GM10847 (cell line): Measurements from ENCODE around the gene PDE3A.

Source experiments
- POLR2A ChIP-seq: IDR thresholded peaks from 2 replicates; pipeline ENCODE4 v1.6.1; 2011; ENCODE audit not compliant: insufficient read length; ENCODE audit errors: extremely low read depth

The PDE3A gene

DNA sequence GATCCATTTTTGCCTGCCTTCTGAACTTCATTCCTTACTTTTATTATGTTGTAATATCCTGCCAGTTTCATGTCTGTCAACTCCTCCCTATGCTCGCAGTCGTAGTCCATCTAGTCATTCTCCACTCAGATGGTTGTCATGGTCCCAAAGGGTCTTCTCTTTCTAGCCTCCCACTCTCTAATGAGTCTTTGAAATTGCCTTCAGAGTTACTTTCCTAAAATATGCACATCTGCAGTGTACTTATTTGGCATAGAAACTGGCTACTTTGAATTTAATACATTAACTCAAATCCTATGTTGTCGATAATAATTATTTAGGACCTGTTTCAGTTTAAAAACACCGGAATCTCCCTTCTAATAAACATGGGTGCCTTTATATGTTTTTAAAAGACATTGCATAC lies 101.0 kb downstream of the PDE3A start:
- no peak for TF ChIP-seq POLR2A

DNA sequence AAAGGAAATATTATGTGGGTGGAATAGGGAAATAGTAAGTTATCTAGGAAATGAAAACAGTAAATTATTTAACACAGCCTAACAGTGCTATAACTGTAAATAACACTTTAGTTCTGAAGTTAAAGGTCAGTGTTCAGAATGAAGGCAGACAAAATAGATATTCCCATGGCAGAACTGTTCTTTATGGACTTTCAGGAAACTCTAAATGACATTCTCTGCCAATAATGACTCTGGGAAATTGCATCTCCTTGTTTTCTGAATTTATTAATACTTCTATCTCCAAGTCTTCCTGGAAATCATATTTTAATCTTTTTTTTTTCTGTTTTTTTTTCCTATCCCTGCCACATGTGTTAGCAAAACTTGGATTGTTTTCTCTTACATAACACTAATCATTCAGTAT lies 101.4 kb downstream of the PDE3A start:
- no peak for TF ChIP-seq POLR2A

DNA sequence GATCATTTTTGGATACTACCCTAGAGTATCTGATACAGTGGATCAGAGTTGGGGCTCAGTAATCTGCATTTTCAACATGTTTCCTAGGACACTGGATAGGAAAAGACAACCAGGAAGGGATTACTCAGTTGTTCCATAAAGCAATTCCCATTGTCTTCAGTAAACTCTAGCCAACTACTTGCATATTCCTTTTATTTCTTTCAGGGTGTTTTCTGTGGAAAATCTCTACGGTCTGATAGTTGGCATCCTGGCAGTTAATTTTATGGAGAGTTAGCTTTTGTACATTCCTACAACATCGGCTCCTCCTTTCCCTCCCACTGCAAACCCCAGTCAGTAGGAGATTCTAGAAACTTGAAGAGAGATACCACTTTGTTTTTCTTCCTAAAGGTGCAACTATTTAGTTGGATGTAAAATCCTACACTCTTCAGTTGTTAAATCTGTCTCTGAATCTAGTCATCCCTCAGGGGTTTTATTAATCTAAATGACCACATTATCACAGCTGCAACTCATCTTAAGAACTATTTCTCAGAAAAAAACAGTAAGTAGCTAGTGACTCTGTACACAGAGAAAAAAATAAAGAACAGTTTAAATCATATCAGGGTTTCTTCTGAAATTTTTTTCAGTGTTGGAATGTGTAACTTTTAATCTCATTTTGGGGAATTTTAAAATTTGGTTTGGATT lies 103.9 kb downstream of the PDE3A start:
- no peak for TF ChIP-seq POLR2A

DNA sequence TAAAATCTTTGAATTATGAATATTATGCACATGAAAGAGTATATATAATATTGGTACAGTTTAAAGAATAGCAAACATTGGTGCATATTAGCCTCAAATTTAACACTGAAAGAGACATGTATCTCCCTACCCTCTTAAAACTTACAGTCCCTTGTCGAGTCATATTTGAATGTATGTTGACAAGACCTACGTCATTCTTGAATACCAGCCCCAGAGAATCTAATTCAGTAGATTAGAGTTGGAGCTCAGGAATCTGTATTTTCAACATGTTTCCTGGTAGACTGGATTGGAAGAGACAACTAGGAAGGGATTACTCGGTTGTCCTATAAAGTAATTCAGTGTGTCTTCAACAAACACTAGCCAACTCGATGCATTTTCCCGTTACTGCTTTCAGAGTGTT lies 104.8 kb downstream of the PDE3A start:
- no peak for TF ChIP-seq POLR2A

DNA sequence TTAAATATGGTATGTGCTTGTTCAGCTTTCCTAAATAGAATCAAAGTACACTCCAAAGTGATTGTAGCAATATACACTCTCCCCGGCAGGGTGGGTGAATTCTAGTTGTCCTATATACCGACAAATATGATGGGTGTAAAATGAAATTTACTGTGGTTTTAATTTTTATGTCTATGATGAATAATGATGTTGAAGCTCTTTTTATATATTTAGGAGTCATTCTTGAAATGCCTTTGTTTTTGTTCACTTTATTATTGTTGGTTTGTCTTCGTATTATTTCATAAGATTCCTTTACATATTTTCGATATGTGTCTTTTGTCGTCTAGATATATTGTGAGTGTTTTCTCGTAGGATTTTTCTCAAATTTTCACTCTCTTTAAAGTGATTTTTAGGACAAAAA lies 105.7 kb downstream of the PDE3A start:
- TF ChIP-seq POLR2A: no peak

DNA sequence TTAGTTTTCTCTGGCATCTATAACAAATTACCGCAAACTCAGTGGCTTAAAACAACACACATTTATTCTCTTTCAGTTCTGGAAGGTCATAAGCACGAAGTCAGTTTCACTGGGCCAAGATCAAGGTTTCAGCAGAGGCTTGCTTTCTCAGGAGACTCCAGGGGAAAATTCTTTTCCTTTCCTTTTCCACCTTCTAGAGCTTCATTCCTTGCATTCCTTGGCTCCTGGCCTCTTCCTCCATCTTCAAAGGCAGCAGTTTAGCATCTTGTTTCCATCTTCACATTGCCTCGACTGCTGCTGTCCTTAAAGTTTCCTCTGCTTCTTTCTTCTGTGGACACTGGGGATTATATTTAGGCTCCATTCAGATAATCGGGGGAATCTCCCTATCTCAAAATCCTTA lies 106.1 kb downstream of the PDE3A start:
- TF ChIP-seq POLR2A: no peak

DNA sequence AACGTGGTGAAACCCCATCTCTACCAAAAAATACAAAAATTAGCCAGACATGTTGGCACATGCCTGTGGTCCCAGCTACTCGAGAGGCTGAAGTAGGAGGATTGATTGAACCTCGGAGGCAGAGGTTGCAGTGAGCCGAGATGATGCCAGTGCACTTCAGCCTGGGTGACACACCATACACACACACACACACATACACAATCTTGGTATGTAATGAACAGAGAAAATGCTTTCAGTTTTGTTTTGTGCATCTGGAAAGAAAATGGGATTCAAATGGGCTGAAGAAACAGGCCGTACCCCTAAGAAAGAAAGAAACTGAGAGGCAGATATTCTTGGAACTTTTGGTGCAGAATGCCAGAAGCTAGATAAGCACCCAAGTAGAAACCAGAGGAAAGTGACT lies 107.2 kb downstream of the PDE3A start:
- no peak for TF ChIP-seq POLR2A

DNA sequence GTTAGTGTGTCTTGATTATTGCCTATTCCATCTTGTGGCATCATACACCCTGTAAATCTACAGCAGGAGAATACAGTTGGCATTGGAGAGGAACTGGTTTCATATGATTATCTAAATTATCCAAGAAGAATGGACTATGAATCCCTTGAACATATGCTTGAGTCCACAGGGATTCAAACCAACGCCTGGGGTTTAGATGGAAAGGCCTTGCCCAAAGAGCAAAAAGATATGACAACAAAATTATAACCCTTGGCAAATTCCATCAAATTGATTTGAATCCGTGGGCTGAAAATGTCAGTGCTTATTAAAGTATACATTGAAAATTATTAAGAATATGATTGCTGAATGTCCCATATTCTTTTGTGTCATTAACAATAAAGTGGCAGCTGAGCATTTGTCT lies 108.2 kb downstream of the PDE3A start:
- TF ChIP-seq POLR2A: no peak

DNA sequence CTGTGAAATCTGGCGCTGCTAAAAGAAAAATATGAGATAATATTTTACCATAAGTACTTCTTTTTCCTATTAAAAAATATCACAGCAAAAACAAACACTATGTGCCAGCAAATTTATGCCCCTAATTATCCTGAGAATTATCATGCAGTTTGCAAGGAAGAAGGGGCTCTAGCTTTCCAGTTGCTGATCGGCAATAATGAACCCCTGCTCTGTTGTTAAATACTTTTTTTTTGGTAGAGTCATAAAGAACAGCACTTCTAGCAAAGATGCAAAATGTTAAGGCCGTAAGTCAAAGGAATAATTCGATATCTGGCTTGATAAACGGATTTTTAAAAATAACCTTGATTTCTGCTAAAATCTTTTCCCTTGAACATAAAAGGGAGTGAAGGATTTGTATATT lies 108.9 kb downstream of the PDE3A start:
- TF ChIP-seq POLR2A: no peak

DNA sequence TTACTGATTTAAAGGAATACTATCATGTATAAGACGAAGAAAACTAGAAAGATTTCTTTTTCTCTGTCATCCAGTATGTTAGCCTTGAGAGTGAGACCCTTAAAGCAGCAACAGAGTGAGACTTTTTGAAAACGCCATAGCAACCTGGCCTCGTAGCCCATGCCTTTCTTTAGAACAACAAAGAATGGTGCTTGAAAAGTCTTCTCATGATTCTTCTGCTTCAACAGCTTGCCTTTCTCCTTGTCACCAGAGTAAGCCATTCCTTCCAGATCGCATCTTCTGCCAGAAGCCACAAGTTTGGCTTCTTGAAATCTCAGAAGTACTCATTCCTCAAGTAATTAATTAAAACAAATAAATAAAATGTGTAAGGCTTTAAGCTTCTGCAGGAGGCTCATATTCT lies 109.3 kb downstream of the PDE3A start:
- no peak for TF ChIP-seq POLR2A

DNA sequence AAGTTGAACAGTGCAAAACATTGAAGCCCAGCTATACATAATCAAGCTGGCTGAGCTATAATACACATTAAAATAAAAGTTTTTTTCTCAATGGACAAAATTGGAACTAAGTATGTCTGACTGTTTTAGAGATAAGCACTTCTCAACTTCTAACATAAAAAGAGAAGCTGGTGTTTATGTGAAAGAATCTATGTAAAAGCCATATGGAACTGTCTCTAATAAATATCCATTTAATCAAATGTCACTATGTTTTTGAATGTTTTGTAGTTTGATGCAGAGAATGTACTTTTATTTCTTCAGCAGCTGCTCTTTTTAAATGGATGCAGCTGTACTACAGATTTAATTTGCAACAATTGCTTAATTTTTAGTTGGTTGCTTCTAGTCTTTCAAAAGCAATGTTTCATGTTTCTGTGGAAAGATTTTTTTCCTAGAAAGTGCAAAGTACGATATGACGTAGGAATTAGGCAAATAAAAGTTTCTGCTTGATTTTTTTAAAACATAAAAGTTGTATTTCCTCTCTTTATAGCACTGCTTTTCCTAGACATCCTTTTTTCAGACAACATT lies 114.2 kb downstream of the PDE3A start:
- TF ChIP-seq POLR2A: no peak

DNA sequence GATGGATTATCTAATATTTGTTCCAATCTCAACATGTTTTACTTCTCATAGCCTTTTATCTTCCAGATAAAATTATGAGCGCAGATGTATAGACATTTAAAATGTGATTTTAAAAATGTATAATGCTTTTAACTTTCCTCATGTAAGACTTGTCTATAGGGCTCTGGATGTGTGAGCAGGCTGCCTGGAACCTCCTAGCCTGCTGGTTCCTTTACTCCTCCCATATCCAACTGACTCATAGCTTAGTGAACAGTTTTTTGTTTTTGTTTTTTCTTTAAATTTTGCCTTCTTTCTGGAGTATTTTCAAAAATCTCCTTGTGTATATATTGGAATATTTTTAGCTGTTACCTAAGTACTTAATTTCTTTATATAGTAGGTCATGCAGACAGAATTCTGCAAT lies 115.4 kb downstream of the PDE3A start:
- TF ChIP-seq POLR2A: no peak

DNA sequence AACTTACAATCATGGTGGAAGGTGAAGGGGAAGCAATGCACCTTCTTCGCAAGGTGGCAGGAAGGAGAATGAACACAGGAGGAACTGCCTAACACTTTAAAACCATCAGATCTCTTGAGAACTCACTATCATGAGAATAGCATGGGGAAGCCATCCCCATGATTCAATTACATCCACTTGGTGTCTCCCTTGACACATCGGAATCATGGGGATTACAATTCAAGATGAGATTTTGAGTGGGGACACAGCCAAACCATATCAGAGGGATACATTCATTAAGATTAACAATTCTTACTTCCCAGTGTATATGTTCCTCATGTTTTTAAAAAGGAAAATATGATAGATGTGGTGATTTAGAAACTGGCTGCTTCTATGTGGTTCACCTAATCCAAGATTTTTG lies 117.9 kb downstream of the PDE3A start:
- no peak for TF ChIP-seq POLR2A

DNA sequence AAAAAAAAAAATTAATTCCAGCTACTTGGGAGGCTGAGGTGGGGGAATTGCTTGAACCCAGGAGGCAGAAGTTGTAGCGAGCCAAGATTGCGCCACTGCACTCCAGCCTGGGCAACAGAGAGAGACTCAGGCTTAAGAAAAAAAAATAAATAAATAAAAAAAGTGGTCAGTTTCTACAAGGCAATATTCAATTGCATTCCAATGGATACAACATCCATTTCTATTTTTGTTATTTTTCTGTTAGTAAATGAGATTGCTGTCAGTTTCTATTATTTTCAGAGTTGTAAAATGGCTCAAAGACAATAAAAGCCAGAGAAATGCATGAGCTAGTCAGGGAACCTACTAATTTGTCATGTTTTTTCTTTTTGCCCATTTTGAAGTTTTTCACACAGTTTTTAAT lies 119.2 kb downstream of the PDE3A start:
- no peak for TF ChIP-seq POLR2A

DNA sequence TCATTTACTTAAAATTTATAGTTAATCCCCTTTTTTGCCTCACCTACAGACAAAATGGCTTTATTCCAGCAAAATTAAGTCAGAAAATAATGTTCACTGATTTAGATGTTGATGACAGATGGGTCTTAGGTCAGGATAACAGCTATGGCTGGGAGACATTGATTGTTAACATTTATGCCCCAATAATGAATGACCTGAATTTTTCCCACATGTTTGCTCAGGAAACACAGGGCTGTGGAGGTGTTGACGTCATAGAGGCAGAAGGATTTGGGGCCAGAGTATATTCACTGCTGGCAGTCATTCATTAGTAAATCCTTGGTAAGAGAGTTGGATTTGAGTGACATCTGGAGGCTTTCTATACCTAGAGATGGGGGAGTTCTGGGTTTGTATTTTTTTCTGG lies 121.3 kb downstream of the PDE3A start:
- no peak for TF ChIP-seq POLR2A

DNA sequence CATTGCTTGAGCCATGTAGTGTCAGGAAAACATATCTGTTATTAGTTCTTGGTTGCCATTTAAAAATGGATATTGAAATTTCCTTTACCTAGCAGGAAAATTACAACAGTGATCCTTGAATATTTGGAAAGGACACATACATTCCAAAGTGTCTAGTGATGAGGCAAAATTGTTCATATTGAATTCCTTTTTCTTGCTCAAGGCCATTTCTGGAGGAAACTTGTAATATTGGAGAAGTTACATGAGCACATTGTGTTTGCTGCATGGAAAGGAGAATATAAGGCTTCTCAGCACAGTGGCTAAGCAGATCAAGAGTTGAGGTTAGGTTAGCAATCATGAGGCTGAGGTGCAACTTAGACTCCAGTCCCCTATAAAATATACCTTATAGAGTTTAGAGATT lies 121.9 kb downstream of the PDE3A start:
- no peak for TF ChIP-seq POLR2A

DNA sequence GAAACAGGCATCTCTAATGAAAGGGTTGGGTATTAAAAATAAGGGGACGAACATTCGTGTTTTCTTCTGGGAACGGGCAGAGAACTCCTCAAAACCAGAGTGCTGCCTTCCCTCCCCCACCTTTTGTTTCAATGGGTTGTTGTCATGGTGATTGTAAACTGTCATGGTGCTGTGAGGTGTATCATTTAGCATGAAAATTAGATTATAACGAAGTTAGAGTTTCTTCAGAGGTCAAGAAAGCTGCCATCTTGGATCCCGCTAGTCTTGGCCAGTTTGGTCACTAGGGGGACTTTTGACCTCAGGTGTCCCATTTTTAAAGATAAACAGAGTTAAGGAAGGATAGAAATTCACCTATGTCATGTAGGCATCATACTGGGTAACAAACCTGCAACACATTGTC lies 123.0 kb downstream of the PDE3A start:
- no peak for TF ChIP-seq POLR2A

DNA sequence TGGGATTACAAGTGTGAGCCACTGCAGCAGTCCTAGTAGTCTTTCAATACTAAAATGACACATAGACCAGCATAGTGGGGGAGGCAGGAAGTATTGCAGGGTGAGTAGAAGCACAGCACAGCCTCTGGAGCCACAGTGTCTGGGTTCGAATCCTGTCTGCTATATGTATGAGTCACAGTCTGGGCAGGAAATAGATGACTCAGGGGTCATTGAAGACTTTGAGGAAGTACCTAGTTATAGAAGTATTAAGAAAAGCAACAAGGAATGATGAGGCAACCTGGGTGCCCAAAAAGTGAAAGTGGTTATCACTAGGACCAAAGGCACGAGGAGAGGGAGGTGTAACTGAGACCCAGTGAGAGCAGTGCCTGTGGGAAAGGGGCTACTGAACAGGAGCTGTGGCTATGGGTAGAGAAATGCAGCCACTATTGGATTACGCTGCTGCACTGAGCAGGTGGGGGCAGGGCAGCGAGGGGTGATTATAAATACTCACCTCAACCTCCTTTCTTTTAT lies 124.0 kb downstream of the PDE3A start:
- no peak for TF ChIP-seq POLR2A

DNA sequence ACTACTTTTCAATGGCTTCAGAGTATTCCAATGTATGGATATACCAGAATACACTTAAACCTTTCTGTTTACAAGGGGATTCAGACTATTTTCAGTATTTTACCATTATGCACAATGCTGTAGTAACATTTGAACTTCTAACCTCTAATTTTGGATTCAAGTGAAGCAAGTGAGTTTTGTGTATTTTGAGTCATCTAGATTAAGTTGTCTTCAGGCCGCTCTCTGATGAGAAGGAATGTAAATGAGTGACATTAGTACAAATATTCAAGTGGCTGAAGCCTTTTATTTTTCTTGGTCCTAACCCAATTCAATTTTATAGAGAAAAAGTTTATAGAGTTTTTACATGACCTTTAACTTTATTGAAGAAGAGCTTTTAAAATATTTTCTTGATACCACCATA lies 125.6 kb downstream of the PDE3A start:
- no peak for TF ChIP-seq POLR2A
